Activated naive CD8-positive, alpha-beta T cell (primary cell): ENCODE measurements around the gene SLC34A1.
"Not testable (repeated sequence)": the region's sequence is repeated elsewhere in the genome, so short reads cannot be mapped to it uniquely, and the experiment has no call there.

Experiments
- H3K27ac Mint-ChIP-seq: one replicate; pipeline ENCODE4 v1.8.0; 2021; ENCODE audit warnings: mixed read lengths
- H3K27me3 Mint-ChIP-seq: one replicate; pipeline ENCODE4 v1.8.0; 2021; ENCODE audit warnings: mixed read lengths
- H3K36me3 Mint-ChIP-seq: one replicate; pipeline ENCODE4 v1.8.0; 2021; ENCODE audit warnings: mixed read lengths
- H3K4me1 Mint-ChIP-seq: one replicate; pipeline ENCODE4 v1.8.0; 2021; ENCODE audit warnings: low read depth, mixed read lengths
- H3K4me3 Mint-ChIP-seq: one replicate; pipeline ENCODE4 v1.8.0; 2021; ENCODE audit warnings: mild to moderate bottlenecking, mixed read lengths
- H3K9me3 Mint-ChIP-seq: one replicate; pipeline ENCODE4 v1.8.0; 2021; ENCODE audit warnings: low read depth, mixed read lengths

SLC34A1 gene

GRCh38 chr5:177360740-177361139, 23.5 kb upstream of the SLC34A1 start:
- H3K4me1 Mint-ChIP-seq: peaks cover 86% of the 10 kb centered on the region
- H3K4me3 Mint-ChIP-seq, H3K27ac Mint-ChIP-seq, H3K36me3 Mint-ChIP-seq, H3K9me3 Mint-ChIP-seq, H3K27me3 Mint-ChIP-seq: not testable (repeated sequence)

GRCh38 chr5:177361418-177362291, 22.6 kb upstream of the SLC34A1 start:
- Mint-ChIP-seq H3K36me3 (no peaks in the 10 kb centered on the region), H3K4me3 (peak overlapping the region; percentile 84), H3K27me3 (no peaks in the 10 kb centered on the region), H3K4me1 (peaks cover 78% of the 10 kb centered on the region), H3K27ac (peak overlapping the region; percentile 84), H3K9me3 (no peaks in the 10 kb centered on the region)

GRCh38 chr5:177362292-177362609, 22.0 kb upstream of the SLC34A1 start:
- no peaks in the 10 kb centered on the region for H3K9me3 Mint-ChIP-seq
- peak overlapping the region; percentile 84 for H3K4me3 Mint-ChIP-seq
- H3K27ac Mint-ChIP-seq: peak overlapping the region; percentile 84
- H3K36me3 Mint-ChIP-seq: no peaks in the 10 kb centered on the region
- no peaks in the 10 kb centered on the region for H3K27me3 Mint-ChIP-seq
- peaks cover 73% of the 10 kb centered on the region for H3K4me1 Mint-ChIP-seq

GRCh38 chr5:177362610-177363507, 21.4 kb upstream of the SLC34A1 start:
- H3K27ac Mint-ChIP-seq: peak overlapping the region; percentile 84
- H3K9me3 Mint-ChIP-seq: no peaks in the 10 kb centered on the region
- H3K4me3 Mint-ChIP-seq: peak overlapping the region; percentile 84
- H3K4me1 Mint-ChIP-seq: peaks cover 68% of the 10 kb centered on the region
- H3K27me3 Mint-ChIP-seq: no peaks in the 10 kb centered on the region
- no peaks in the 10 kb centered on the region for H3K36me3 Mint-ChIP-seq

GRCh38 chr5:177363565-177363964, 20.7 kb upstream of the SLC34A1 start:
- Mint-ChIP-seq H3K36me3 (peaks cover 4% of the 10 kb centered on the region), H3K4me1 (peaks cover 71% of the 10 kb centered on the region), H3K4me3 (peak overlapping the region; percentile 52), H3K9me3 (no peaks in the 10 kb centered on the region), H3K27ac (no peak overlapping the region), H3K27me3 (no peaks in the 10 kb centered on the region)

GRCh38 chr5:177364159-177364962, 19.9 kb upstream of the SLC34A1 start:
- Mint-ChIP-seq H3K27ac (peak overlapping the region; percentile 66), H3K36me3 (peaks cover 8% of the 10 kb centered on the region), H3K27me3 (no peaks in the 10 kb centered on the region), H3K4me3 (peak overlapping the region; percentile 49), H3K4me1 (peaks cover 71% of the 10 kb centered on the region), H3K9me3 (no peaks in the 10 kb centered on the region)

- no peaks in the 10 kb centered on the region for H3K9me3 Mint-ChIP-seq
- peaks cover 64% of the 10 kb centered on the region for H3K4me1 Mint-ChIP-seq
- no peaks in the 10 kb centered on the region for H3K27me3 Mint-ChIP-seq
- H3K36me3 Mint-ChIP-seq: peaks cover 8% of the 10 kb centered on the region
- no peak overlapping the region for H3K4me3 Mint-ChIP-seq
- peak overlapping the region; percentile 54 for H3K27ac Mint-ChIP-seq
Measured at GRCh38 chr5:177365845-177366527, 18.2 kb upstream of the SLC34A1 start.

- no peaks in the 10 kb centered on the region for H3K27me3 Mint-ChIP-seq
- no peak overlapping the region for H3K4me3 Mint-ChIP-seq
- peaks cover 64% of the 10 kb centered on the region for H3K4me1 Mint-ChIP-seq
- peaks cover 8% of the 10 kb centered on the region for H3K36me3 Mint-ChIP-seq
- no peak overlapping the region for H3K27ac Mint-ChIP-seq
- H3K9me3 Mint-ChIP-seq: no peaks in the 10 kb centered on the region
Measured at GRCh38 chr5:177366528-177367322, 17.5 kb upstream of the SLC34A1 start.

GRCh38 chr5:177367323-177367848, 16.8 kb upstream of the SLC34A1 start:
- Mint-ChIP-seq H3K4me1 (peaks cover 63% of the 10 kb centered on the region), H3K36me3 (peaks cover 8% of the 10 kb centered on the region), H3K9me3 (no peaks in the 10 kb centered on the region), H3K27ac (no peak overlapping the region), H3K4me3 (no peak overlapping the region), H3K27me3 (no peaks in the 10 kb centered on the region)

GRCh38 chr5:177367981-177368868, 16.0 kb upstream of the SLC34A1 start:
- no peaks in the 10 kb centered on the region for H3K27me3 Mint-ChIP-seq
- peaks cover 64% of the 10 kb centered on the region for H3K4me1 Mint-ChIP-seq
- H3K27ac Mint-ChIP-seq: peak overlapping the region; percentile 78
- no peak overlapping the region for H3K4me3 Mint-ChIP-seq
- no peaks in the 10 kb centered on the region for H3K9me3 Mint-ChIP-seq
- peaks cover 8% of the 10 kb centered on the region for H3K36me3 Mint-ChIP-seq

- no peaks in the 10 kb centered on the region for H3K9me3 Mint-ChIP-seq
- H3K36me3 Mint-ChIP-seq: peaks cover 8% of the 10 kb centered on the region
- peak overlapping the region; percentile 78 for H3K27ac Mint-ChIP-seq
- peaks cover 64% of the 10 kb centered on the region for H3K4me1 Mint-ChIP-seq
- no peaks in the 10 kb centered on the region for H3K27me3 Mint-ChIP-seq
- peak overlapping the region; percentile 51 for H3K4me3 Mint-ChIP-seq
Measured at GRCh38 chr5:177368869-177369644, 15.2 kb upstream of the SLC34A1 start.
